ENCODE measurements around the gene MSI2. TPM values are rescaled to one million over a fixed set of nuclear protein-coding genes. Genes with fewer than 3 reads are reported as not detected.

The MSI2 gene
- total RNA-seq, 1 donor from 2014 or later, result 75.5 TPM

- peaks cover 11% of the 10 kb centered on the region for H3K36me3 Mint-ChIP-seq (ENCODE audit: unreplicated experiment)
- no peaks in the 10 kb centered on the region for H3K27me3 Mint-ChIP-seq (ENCODE audit: unreplicated experiment)
- no peak overlapping the region for H3K27ac Mint-ChIP-seq (ENCODE audit: unreplicated experiment)
- H3K9me3 Mint-ChIP-seq (ENCODE audit: unreplicated experiment), result peaks cover 8% of the 10 kb centered on the region
- H3K4me1 Mint-ChIP-seq (ENCODE audit: unreplicated experiment), result no peaks in the 10 kb centered on the region
- no peak overlapping the region for H3K4me3 Mint-ChIP-seq (ENCODE audit: unreplicated experiment)
- TF ChIP-seq CTCF (IDR thresholded peaks at IDR 0.05), result no peak
- DNase-seq (ENCODE audit: extremely low spot score, unreplicated experiment), result no peak
These were observed 356.1 kb downstream of the MSI2 start for GRCh38 chr17:57612202-57613071.

GRCh38 chr17:57614742-57615141 lies 358.4 kb downstream of the MSI2 start:
- no peak overlapping the region for H3K4me3 Mint-ChIP-seq (ENCODE audit: unreplicated experiment)
- no peaks in the 10 kb centered on the region for H3K27me3 Mint-ChIP-seq (ENCODE audit: unreplicated experiment)
- H3K9me3 Mint-ChIP-seq (ENCODE audit: unreplicated experiment), result peaks cover 8% of the 10 kb centered on the region
- DNase-seq (ENCODE audit: extremely low spot score, unreplicated experiment), result no peak
- H3K27ac Mint-ChIP-seq (ENCODE audit: unreplicated experiment), result no peak overlapping the region
- no peaks in the 10 kb centered on the region for H3K4me1 Mint-ChIP-seq (ENCODE audit: unreplicated experiment)
- TF ChIP-seq CTCF (IDR thresholded peaks at IDR 0.05), result no peak
- peaks cover 22% of the 10 kb centered on the region for H3K36me3 Mint-ChIP-seq (ENCODE audit: unreplicated experiment)

- Mint-ChIP-seq H3K27me3 (ENCODE audit: unreplicated experiment) (no peaks in the 10 kb centered on the region), H3K4me3 (ENCODE audit: unreplicated experiment) (no peak overlapping the region), H3K4me1 (ENCODE audit: unreplicated experiment) (no peaks in the 10 kb centered on the region), H3K9me3 (ENCODE audit: unreplicated experiment) (peaks cover 8% of the 10 kb centered on the region), H3K27ac (ENCODE audit: unreplicated experiment) (no peak overlapping the region), H3K36me3 (ENCODE audit: unreplicated experiment) (peaks cover 22% of the 10 kb centered on the region)
- no peak for DNase-seq (ENCODE audit: extremely low spot score, unreplicated experiment)
- TF ChIP-seq CTCF (IDR thresholded peaks at IDR 0.05), result no peak
These were observed 359.8 kb downstream of the MSI2 start for GRCh38 chr17:57615836-57616757.

- H3K27me3 Mint-ChIP-seq (ENCODE audit: unreplicated experiment), result no peaks in the 10 kb centered on the region
- H3K27ac Mint-ChIP-seq (ENCODE audit: unreplicated experiment), result no peak overlapping the region
- DNase-seq (ENCODE audit: extremely low spot score, unreplicated experiment), result no peak
- peaks cover under 1% of the 10 kb centered on the region for H3K4me1 Mint-ChIP-seq (ENCODE audit: unreplicated experiment)
- peaks cover 8% of the 10 kb centered on the region for H3K9me3 Mint-ChIP-seq (ENCODE audit: unreplicated experiment)
- H3K4me3 Mint-ChIP-seq (ENCODE audit: unreplicated experiment), result no peak overlapping the region
- no peak for TF ChIP-seq CTCF (IDR thresholded peaks at IDR 0.05)
- H3K36me3 Mint-ChIP-seq (ENCODE audit: unreplicated experiment), result peaks cover 22% of the 10 kb centered on the region
These were observed 360.9 kb downstream of the MSI2 start for GRCh38 chr17:57617218-57617617.

All from osteocyte (in vitro differentiated cells).